GM12801 (cell line): ENCODE results near the gene C5orf47.

Source experiments
- TF ChIP-seq, protein P1 (sequence below): IDR thresholded peaks from one replicate; pipeline ENCODE4 v1.5.1; 2011; ENCODE audit warnings: control low read depth; ENCODE audit not compliant: insufficient read length; ENCODE audit errors: extremely low read depth

C5orf47 gene

DNA sequence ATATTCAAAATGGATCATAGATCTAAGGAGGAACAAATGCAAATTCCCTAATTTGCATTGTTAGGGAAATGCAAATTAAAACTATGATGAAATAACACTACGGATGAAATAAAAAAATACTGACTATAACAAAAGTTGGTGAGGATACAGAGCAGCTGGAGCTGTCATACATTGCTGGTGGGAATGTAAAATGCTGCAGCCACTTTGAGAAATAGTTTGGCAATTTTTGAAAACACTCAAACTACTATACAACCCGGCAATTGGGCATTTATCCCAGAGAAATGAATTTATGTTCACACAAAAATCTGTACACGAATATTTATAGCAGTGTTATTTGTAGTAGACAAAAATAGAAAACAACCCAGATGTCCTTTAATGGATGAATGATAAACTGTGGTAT is 22.5 kb downstream of the C5orf47 start:
- TF ChIP-seq, protein P1, sequence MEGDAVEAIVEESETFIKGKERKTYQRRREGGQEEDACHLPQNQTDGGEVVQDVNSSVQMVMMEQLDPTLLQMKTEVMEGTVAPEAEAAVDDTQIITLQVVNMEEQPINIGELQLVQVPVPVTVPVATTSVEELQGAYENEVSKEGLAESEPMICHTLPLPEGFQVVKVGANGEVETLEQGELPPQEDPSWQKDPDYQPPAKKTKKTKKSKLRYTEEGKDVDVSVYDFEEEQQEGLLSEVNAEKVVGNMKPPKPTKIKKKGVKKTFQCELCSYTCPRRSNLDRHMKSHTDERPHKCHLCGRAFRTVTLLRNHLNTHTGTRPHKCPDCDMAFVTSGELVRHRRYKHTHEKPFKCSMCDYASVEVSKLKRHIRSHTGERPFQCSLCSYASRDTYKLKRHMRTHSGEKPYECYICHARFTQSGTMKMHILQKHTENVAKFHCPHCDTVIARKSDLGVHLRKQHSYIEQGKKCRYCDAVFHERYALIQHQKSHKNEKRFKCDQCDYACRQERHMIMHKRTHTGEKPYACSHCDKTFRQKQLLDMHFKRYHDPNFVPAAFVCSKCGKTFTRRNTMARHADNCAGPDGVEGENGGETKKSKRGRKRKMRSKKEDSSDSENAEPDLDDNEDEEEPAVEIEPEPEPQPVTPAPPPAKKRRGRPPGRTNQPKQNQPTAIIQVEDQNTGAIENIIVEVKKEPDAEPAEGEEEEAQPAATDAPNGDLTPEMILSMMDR: no peak

DNA sequence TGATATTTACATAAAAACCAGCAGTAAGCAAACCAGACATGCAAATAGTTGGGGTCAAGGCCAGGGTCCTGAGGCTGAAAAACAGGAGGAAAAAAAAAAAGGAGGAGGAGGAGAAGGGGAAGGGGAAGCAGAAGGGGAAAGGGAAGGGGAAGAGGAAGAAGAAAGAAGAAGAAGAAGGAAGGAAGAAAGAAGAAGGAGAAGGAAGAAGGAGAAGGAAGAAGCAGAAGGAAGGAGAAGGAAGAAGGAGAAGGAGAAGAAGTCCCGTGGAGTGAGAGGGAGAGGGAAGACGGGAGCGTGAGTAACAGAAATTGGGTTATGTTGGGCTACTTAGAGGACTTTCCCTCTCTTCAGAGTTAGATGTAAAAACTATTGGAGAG is 31.9 kb downstream of the C5orf47 start:
- TF ChIP-seq, protein P1: no peak

DNA sequence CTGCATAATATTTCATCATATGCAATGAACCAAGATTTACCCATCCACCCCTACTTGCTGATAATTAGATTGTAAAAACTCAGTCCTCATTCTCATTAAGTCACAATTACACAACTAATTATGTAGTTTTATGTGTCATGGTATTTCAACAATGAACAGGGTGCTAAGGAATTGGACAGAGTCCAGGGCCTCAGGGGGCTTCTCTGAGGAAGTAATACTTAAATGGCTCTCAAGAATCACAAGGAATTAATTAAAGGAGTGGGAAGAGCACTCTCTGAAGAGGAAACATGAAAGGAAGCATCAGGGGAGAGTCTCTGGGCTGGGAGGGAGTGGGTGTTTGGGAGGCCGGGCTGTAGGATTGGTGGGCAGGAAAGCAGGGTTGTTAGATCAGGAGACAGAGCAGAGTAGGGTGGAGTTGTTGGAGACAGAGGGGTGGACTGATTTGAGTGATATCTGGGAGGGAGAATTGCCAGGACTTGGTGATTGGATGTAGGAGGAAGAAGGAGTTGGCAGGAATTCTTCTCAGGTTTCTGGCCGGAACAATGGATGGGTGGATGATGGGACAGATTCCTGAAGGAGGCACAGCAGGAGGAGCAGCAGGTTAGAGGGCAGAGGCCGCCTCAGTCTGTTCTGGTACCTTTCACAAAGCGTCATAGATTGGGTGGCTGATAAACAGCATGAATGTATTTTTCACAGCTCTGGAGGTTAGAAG is 33.6 kb downstream of the C5orf47 start:
- TF ChIP-seq, protein P1: no peak

DNA sequence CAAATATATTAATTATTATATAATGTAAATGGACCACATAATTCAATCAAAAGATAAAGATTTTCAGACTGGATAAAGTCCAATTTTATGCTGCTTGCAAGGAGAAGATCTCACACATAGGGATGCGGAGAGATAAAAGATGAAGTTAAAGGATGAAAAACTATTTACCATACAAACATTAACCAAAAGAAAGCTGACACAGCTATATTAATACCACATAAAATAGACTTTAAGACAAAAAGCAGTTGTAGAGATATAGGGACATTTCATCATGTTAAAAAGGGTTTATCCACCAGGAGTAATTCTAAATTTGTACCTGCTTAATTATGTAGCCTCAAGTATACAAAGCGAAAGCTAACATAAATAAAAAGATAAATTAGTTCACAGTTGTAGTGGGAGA is 41.3 kb downstream of the C5orf47 start:
- TF ChIP-seq, protein P1: no peak

DNA sequence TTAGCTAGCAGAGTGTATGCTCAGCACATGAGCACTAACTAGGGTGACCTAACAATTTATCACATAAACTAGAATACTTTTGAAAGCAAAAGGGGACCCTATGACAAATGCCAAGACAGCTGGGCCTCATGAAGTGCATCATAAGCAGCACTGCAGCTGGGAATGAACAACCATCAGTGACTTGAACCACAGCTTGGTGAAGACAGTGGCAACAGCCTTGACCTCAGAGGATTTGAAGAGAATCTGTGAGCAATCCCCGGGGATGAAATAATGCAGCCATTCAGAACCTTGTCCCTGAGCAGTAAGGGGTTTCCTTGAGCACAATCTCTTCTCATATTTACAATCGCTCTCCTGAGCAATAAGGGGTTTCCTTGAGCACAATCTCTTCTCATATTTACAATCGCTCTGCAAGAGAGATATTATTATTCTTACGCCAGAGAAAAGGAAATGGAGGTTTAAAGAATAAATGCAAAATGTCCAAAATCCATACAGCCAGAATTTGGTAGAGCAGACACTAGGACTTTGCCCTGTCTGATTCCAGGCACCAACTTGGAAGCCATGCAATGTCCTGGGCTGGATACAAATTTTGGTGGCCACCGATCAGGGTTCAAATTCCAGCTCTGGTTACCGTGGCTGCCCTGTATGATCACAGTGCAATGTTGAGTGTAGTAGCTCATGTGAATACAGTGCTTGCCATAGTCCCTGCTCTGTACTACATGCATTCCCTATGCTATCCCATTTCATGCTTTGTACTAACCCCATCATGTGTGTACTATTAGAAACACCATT is 55.7 kb downstream of the C5orf47 start:
- TF ChIP-seq, protein P1: no peak

DNA sequence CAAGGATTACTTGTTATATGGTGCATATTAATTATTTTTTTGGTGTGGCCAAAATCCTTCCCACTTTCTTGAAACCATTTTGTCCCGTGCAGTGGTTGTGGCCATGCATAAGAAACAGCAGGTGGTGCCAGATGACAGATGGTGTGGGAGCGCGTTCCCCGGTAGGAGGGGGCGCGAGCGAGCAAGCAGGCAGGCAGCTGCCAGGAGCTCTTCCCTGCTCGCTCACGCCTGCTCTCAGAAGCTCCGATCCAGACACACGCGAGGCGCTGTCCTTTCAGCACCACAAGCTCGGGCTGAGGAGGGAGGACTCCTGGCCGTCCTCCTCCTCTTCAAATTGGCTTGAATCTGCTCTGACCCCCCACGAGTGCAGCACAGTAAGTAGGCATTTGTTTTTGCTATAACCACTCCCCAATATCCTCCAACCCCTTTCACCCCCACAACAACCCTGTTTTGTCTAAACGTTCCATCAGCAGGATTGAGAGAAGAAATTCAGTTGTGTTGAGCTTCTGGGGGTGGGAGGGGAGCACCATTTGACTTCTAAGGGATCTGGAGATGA is 56.6 kb downstream of the C5orf47 start, which contains the start of gene NSG2:
Gene NSG2, plus strand, starts transcription at position 237 of the 556 bp plus-strand sequence. CDS start 1,050 bp downstream, outside the sequence.
- TF ChIP-seq, protein P1: no peak

DNA sequence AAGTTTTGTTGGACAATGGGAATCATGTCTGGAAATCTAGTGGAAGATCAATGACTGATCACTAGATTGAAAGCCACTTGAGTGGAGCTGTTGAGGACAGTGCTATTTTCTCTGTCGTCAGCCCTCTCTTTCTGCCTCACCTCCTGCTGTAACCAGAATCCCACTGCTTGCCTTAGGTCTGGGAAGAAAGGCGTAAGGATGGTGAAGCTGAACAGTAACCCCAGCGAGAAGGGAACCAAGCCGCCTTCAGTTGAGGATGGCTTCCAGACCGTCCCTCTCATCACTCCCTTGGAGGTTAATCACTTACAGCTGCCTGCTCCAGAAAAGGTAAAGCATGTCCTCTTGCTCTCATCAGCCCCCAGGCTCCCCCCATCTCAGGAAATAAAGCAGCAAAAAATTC is 57.6 kb downstream of the C5orf47 start:
- TF ChIP-seq, protein P1: no peak
